NAMALWA (cell line): ENCODE results near the gene TNK1.
"Not testable (repeated sequence)": the region's sequence is repeated elsewhere in the genome, so short reads cannot be mapped to it uniquely, and the experiment has no call there.

Experiments used
- DNase-seq: peaks from one replicate; pipeline ENCODE4 v3.0.0-alpha.2; 2015; ENCODE audit warnings: low spot score

TNK1 gene

GRCh38 chr17:7380855-7381683, at the start of gene TNK1:
Gene TNK1, plus strand, starts transcription at chr17:7381089. Its CDS starts 1,838 bp downstream, at chr17:7382927.
- DNase-seq: no peak

DNA sequence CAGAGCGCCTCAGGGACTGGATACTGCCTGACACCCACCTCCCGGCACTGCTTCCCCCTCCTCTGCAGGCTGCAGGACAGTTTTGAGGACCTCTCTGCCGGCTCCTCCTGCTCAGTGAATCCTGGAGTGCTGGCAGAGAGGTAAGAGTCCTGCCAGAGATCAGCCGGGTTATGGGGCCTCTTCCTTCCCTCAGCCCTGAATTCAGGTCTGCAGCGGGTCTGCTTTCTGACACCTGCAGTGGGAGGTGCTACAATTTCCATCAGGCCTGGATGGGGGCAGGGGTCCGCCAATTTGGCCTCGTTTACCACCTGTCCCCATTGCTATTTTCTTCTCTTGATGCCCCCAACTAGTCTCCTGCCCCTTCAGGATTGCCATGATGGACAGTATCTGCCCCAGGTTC, 48.8 kb upstream of the TNK1 start:
- no peak for DNase-seq

DNA sequence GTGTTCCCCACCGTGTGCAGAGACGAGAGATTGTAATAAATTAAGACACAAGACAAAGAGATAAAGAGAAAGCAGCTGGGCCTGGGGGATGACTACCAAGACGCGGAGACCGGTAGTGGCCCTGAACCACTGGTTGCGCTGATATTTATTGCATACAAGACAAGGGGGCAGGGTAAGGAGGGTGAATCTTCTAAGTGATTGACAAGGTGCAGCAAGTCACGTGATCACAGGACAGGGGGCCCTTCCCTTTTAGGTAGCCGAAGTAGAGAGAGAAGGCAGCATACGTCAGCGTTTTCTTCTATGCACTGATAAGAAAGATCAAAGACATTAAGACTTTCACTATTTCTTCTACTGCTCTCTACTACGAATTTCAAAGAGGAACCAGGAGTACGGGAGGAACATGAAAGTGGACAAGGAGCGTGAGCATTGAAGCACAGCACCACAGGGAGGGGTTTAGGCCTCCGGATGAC, 48.3 kb upstream of the TNK1 start:
- DNase-seq: not testable (repeated sequence)

- no peak for DNase-seq
Observed at GRCh38 chr17:7334938-7335538, 45.9 kb upstream of the TNK1 start.

DNA sequence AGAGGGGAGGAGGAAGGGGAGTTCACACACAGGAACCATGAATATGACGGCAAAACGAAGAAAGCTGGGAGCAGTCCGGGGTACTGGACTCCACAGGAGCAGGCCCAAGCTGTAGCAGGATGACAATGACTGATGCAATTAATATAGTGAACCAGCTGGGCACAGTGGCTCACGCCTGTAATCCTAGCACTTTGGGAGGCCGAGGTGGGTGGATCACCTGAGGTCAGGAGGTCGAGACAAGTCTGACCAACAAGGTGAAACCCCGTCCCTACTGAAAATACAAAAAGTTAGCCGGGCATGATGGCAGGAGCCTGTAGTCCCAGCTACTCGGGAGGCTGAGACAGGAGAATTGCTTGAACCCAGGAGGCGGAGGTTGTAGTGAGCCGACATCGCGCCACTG, 45.1 kb upstream of the TNK1 start:
- not testable (repeated sequence) for DNase-seq

GRCh38 chr17:7336240-7337175, 44.4 kb upstream of the TNK1 start, which contains the start of gene ACAP1:
Gene ACAP1, plus strand, starts transcription at chr17:7336529. Its CDS starts 206 bp downstream, at chr17:7336735.
- peak; percentile 44 for DNase-seq

DNA sequence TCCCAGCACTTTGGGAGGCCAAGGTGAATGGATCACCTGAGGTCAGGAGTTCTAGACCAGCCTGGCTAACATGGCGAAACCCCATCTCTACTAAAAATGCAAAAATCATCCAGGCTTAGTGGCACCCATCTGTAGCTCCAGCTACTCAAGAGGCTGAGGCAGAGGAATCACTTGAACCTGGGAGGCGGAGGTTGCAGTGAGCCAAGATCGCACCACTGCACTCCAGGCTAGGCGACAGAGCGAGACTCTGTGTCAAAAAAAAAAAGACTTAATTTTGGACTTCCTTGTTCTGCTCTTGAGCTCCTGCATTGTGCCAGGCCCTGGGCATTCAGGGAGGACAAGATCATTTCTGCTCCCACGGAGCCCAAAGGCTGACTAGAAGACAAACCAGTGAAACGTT, 43.3 kb upstream of the TNK1 start:
- DNase-seq: not testable (repeated sequence)

DNA sequence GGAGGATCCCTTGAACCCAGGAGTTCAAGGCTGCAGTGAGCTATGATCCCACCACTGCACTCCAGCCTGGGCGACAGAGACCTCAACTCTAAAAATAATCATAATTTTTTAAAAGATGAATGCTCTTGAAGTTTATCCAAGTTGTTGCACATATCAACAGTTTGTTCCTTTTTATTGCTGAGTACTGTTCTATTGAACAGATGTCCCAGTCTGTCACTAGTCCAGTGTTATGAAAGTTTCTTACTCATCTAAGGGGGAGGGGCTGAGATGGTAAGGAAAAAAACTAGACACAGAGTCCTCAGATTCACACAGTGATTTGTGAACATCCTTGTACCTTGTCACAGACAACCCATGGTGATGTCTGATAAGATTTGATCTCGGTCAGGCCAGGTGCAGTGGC, 40.7 kb upstream of the TNK1 start:
- DNase-seq: no peak

DNA sequence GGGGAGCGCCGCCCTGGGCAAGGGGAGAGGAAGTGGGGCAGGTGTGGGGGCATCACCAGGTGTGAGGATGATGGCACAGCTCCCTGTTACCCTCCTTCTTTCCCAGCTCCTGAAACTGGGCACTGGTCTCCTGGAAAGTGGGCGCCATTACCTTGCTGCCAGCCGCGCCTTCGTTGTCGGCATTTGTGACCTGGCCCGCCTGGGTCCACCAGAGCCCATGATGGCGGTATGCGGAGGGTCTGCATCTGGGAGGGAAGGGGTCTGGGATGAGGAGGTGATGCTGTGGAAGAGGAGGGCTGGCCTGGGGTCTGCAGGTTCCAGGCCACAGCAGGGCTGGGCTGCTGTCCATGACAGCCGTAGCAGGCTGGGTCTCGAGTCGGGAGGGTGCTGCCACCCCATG, 39.0 kb upstream of the TNK1 start:
- no peak for DNase-seq

DNA sequence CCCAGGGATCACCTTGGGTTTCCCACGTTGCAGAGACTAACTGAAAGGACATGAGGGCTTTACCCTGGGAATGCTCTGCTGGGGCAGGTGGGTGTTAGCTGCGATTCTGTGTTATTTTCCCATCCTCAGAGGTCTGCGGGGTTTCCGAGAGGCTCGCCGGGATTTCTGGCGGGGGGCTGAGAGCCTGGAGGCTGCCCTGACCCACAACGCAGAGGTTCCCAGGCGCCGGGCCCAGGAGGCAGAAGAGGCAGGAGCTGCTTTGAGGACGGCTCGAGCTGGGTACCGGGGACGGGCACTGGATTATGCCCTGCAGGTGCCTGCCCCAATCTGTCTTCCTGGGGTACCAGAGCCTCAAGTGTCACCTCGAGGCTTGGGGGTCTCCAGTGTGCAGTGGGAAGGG, 37.6 kb upstream of the TNK1 start:
- DNase-seq: no peak

DNA sequence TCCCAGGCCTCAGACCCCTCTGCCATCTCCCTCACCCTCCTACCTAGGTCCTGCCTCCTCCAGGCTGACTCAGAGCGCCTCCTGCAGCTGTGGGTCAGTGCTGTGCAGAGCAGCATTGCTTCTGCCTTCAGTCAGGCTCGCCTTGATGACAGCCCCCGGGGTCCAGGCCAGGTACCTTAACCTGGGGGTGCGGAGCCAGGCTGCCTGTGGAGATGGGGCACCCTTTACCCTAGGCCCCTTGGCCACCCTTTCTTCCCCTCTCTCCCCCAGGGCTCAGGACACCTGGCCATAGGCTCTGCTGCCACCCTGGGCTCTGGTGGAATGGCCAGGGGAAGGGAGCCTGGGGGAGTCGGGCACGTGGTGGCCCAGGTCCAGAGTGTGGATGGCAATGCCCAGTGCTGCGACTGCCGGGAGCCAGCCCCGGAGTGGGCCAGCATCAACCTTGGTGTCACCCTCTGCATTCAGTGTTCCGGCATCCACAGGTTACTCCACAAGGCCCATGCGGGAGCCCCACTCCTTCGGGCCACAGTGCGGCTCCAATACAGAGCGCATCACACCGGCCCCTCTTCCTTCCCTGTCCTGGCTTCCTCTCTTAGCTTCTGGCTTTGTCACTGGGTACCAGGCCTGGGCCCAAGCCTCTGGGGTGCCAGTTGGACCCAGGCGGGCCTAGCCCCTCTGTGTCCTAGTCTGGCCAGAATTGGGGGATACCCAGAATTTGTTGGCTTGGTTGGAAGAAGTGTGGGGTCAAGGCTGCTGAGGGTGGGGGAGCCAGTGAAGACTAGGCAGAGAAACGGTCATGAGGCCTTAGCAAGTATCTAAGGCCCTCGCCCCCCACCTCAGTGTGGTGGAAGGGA, 33.9 kb upstream of the TNK1 start:
- DNase-seq: no peak

DNA sequence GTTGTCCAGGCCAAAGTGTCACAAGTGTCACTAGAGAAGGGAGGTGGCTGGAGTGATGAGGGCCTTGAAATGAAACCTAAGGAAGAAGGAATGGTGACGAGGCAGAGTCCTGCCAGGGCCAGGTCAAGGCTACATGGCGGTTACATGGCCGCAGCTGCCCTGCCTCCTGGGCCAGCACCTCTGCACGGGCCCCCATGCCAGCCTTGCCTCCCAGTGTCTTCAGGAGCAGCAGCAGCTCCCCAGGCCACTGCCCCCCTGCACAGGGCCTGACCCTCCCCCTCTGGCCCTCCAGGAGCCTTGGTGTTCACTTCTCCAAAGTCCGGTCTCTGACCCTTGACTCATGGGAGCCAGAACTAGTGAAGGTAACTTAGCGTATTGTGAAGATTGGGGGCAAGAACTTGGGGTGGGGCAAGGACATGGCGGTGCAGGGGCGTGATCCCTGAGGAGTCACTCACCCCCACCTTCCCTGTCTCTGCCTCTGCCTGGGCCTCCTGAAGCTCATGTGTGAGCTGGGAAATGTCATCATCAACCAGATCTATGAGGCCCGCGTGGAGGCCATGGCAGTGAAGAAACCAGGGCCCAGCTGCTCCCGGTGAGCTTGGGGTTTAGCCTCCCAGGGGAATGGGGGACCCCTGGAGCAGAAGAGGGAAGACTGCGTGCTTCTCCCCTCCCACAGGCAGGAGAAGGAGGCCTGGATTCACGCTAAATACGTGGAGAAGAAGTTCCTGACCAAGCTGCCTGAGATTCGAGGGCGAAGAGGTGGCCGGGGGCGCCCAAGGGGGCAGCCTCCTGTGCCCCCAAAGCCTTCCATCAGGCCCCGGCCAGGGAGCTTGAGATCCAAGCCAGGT, 33.0 kb upstream of the TNK1 start:
- DNase-seq: no peak

- DNase-seq: no peak
Observed at GRCh38 chr17:7348478-7349242, 32.2 kb upstream of the TNK1 start.

- peak; percentile 29 for DNase-seq
Observed at GRCh38 chr17:7351665-7352502, 29.0 kb upstream of the TNK1 start, which contains the start of gene KCTD11. Gene KCTD11, plus strand, starts transcription at chr17:7352162.

- no peak for DNase-seq
Observed at GRCh38 chr17:7352503-7352889, 28.4 kb upstream of the TNK1 start.

DNA sequence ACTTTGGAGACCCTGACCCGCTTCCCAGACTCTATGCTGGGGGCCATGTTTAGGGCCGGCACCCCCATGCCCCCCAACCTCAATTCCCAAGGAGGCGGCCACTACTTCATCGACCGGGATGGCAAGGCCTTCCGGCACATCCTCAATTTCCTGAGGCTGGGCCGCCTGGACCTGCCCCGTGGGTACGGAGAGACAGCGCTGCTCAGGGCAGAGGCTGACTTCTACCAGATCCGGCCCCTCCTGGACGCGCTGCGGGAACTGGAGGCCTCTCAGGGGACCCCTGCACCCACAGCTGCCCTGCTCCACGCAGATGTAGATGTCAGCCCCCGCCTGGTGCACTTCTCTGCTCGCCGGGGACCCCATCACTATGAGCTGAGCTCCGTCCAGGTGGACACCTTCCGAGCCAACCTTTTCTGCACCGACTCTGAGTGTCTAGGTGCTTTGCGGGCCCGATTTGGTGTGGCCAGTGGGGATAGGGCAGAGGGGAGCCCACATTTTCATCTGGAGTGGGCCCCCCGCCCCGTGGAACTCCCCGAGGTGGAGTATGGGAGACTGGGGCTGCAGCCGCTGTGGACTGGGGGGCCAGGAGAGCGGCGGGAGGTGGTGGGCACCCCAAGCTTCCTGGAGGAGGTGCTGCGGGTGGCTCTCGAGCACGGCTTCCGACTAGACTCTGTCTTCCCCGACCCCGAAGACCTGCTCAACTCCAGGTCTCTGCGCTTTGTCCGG, 27.8 kb upstream of the TNK1 start:
- no peak for DNase-seq

- no peak for DNase-seq
Observed at GRCh38 chr17:7354262-7354843, 26.5 kb upstream of the TNK1 start.

GRCh38 chr17:7355053-7355452, 25.8 kb upstream of the TNK1 start, which contains the start of gene TMEM95:
Gene TMEM95, plus strand, starts transcription at chr17:7355156. Its CDS starts 49 bp downstream, at chr17:7355205.
- DNase-seq: no peak
